ENCODE results near the gene CCNT2.
"Not testable (repeated sequence)": the region's sequence is repeated elsewhere in the genome, so short reads cannot be mapped to it uniquely, and the experiment has no call there.

CCNT2 gene

GRCh38 chr2:134975281-134976009 is 56.8 kb downstream of the CCNT2 start:
- DNase-seq (ENCODE audit: low read depth) = no peak

DNA sequence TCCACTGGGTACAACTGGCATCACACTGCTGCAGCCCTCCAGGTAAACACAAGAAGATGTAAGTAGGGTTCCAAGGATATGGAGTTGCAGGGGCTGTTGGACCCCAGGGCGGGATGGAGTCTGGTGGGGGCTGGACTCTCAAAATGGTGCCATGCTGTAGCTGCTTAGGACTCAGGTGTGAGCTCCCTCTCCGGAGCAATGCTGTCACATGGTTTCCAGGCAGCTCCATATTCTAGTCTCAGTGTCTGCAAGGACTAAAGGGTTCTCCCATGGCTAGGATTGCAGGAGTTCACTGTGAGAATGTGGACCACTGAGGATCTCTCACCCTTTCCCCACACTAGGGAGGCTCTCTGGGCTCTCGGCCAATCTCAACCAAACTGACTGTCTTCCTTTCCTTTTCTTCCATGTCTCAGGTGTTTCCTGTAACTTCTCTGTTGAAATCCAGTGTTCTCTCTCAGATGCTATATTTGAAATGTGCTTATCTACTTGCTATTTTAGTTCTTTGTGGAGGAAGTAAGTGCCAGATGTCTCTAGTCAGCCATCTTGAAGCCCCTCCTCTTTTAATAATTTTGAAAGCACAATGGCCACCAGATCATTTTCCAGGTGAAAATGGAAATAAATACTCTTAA is 57.6 kb downstream of the CCNT2 start:
- DNase-seq (ENCODE audit: low read depth) = no peak

GRCh38 chr2:134977104-134977503 is 58.5 kb downstream of the CCNT2 start:
- DNase-seq (ENCODE audit: low read depth) = not testable (repeated sequence)

DNA sequence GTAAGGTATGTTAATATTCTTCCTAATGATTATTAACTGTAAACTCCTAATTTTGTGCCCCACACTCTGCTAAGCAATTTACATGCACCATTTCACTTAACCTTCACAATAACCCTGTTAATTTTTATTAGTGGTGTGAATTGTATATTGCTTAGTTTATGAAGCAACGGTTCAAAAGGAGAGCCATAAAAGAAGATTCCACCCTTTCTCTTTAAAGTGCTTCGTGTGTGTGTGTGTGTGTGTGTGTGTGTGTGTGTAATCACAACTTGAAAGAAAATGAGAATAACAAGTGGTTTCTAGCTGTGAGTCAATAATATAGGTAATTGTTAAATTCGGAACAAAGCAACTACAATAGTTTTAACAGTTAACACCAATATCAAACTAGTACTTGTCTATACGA is 60.6 kb downstream of the CCNT2 start:
- DNase-seq (ENCODE audit: low read depth) = no peak

- DNase-seq (ENCODE audit: low read depth) = no peak
Measured at GRCh38 chr2:134980639-134981038, 62.0 kb downstream of the CCNT2 start.

DNA sequence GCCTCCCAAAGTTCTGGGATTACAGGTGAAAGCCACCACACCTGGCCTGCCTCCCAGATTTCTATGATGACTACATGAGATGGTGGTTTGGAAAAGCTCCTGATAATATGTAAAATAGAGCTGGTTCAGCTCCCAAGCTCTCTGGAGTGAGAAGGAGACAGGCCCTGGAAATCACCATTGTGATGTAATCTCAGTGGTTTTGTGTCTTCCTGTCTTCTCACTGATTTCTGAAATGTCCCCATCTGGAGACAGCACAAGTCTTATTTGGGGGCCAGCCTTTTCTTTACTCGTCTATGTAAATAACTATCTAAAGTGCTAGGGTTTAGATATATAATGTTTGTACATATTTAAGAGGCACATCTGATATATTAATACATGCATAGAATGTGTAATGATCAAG is 64.0 kb downstream of the CCNT2 start:
- no peak for DNase-seq (ENCODE audit: low read depth)

GRCh38 chr2:134985061-134985460 is 66.4 kb downstream of the CCNT2 start:
- no peak for DNase-seq (ENCODE audit: low read depth)

- DNase-seq (ENCODE audit: low read depth) = no peak
Measured at GRCh38 chr2:134988994-134989605, 70.5 kb downstream of the CCNT2 start.

GRCh38 chr2:134999521-134999920 is 80.9 kb downstream of the CCNT2 start:
- no peak for DNase-seq (ENCODE audit: low read depth)

DNA sequence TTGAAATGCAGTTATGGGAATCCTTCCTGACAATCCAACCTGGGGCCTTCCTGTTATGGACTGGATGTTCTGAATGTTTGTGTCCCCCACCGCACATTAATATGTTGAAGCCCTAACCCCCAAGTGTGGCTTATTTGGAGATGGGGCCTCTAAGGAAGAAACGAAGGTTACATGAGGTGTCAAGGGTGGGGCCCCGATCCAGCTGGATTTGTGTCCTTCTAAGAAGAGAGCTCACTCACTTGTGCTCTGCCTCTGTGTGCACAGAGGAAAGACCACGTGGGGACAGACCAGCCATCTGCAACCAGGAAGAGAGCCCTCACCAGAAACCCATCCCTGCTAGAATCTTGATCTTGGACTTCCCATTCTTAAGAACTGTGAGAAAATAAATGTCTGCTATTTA is 84.2 kb downstream of the CCNT2 start:
- DNase-seq (ENCODE audit: low read depth) = no peak

GRCh38 chr2:135004005-135004746 is 85.6 kb downstream of the CCNT2 start:
- DNase-seq (ENCODE audit: low read depth) = peak; percentile 41

- no peak for DNase-seq (ENCODE audit: low read depth)
Measured at GRCh38 chr2:135005753-135006152, 87.1 kb downstream of the CCNT2 start.

All from activated T-helper 1 cell treated with Interleukin-2 at 50 U/mL for 16 hours (primary cell).